Measurements from ENCODE around the gene DNMT3A. TPM values are rescaled to one million over a fixed set of nuclear protein-coding genes. Genes with fewer than 3 reads are reported as not detected.

Gene DNMT3A
- total RNA-seq, 4 donors from 2014 or later, result 5.9 to 14.1 (median 8.0) TPM

DNA sequence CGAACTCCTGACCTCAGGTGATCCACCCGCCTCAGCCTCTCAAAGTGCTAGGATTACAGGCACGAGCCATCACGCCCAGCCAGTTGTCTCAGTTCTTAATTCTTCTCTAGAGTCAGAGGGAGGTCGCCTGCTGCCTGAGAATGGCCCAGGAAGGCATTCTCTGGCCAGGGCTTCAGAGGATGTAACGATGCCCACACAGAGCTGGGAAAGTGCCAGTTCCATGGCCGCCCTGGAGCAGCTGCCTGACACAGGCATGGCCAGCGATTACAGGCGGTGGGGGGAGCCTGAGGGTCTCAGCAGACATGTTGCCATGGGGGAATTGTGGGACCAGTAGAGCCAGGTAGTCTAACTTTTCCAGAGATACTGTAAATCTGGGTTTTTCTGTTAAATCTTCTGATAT, 25.6 kb upstream of the DNMT3A start:
- Histone ChIP-seq H3K9me3 (no peaks in the 10 kb centered on the region), H3K4me1 (peaks cover 2 to 3% of the 10 kb centered on the region in 2 donors), H3K4me3 (no peak overlapping the region), H3K36me3 (no peaks in the 10 kb centered on the region), H3K27ac (no peak overlapping the region), H3K27me3 (no peaks in the 10 kb centered on the region)
- in situ Hi-C loops (cut with MboI; ENCODE audit: low sequenced_read_pairs in 4 of 4) (no loop called here), intact Hi-C loops (cut with DNase I; ENCODE audit: low total_unique reads) (no loop called here)
- no peak for ATAC-seq
- DNase-seq, result no peak
- TF ChIP-seq, protein P1, sequence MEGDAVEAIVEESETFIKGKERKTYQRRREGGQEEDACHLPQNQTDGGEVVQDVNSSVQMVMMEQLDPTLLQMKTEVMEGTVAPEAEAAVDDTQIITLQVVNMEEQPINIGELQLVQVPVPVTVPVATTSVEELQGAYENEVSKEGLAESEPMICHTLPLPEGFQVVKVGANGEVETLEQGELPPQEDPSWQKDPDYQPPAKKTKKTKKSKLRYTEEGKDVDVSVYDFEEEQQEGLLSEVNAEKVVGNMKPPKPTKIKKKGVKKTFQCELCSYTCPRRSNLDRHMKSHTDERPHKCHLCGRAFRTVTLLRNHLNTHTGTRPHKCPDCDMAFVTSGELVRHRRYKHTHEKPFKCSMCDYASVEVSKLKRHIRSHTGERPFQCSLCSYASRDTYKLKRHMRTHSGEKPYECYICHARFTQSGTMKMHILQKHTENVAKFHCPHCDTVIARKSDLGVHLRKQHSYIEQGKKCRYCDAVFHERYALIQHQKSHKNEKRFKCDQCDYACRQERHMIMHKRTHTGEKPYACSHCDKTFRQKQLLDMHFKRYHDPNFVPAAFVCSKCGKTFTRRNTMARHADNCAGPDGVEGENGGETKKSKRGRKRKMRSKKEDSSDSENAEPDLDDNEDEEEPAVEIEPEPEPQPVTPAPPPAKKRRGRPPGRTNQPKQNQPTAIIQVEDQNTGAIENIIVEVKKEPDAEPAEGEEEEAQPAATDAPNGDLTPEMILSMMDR (IDR thresholded peaks at IDR 0.05 in 4 of 5, conservative IDR thresholded peaks at IDR 0.05 in 1 of 5), result no peak
- TF ChIP-seq POLR2A (IDR thresholded peaks at IDR 0.05), result no peak

DNA sequence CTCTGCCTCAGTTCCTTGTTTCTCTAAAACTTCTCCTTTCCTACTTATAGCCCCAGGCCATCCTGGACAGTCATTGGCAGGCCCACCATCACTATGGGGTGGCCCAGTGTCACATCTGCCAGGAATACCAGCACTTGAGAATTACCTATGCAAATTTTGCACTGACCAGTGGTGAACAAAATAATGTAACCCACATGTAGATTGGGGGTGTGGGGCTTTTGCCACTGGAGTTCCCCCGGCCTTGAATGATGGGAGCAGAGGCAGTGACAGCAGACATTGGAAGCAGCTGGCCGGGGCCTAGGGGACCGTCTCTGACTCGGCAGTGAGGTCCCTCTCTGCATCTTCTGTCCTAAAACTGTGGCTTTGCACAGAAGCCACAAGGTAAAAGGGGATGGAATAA, 24.9 kb upstream of the DNMT3A start:
- intact Hi-C loops (cut with DNase I; ENCODE audit: low total_unique reads), result no loop called here
- Histone ChIP-seq H3K9me3 (no peaks in the 10 kb centered on the region), H3K4me3 (no peak overlapping the region), H3K27ac (no peak overlapping the region), H3K4me1 (peaks cover 6% of the 10 kb centered on the region in 2 donors), H3K27me3 (no peaks in the 10 kb centered on the region), H3K36me3 (no peaks in the 10 kb centered on the region)
- in situ Hi-C loops (cut with MboI; ENCODE audit: low sequenced_read_pairs in 4 of 4), result no loop called here
- no peak for TF ChIP-seq POLR2A (IDR thresholded peaks at IDR 0.05)
- TF ChIP-seq, protein P1 (IDR thresholded peaks at IDR 0.05 in 4 of 5, conservative IDR thresholded peaks at IDR 0.05 in 1 of 5), result no peak
- ATAC-seq, result no peak
- DNase-seq, result no peak

DNA sequence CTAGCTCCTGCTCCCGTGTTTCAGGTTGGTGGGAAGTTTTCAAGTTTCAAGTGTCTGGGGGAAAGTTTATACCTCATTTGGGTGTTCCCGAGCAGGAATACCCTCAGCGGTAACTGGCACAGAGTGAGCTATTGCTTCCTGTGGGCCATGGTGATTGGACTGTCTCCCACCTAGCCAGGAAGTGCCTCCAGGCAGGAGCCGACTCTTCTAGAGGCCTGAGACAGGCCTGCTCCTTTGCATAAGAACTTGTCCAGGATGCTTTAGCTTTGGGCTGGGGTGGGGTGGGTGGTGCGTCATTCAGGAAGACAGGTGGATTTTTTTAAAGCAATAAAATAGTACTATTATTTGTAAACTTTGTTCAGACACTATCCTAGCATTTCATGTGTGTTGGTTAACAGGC, 23.5 kb upstream of the DNMT3A start:
- in situ Hi-C loops (cut with MboI; ENCODE audit: low sequenced_read_pairs in 4 of 4) (no loop called here), intact Hi-C loops (cut with DNase I; ENCODE audit: low total_unique reads) (no loop called here)
- no peak for DNase-seq

DNA sequence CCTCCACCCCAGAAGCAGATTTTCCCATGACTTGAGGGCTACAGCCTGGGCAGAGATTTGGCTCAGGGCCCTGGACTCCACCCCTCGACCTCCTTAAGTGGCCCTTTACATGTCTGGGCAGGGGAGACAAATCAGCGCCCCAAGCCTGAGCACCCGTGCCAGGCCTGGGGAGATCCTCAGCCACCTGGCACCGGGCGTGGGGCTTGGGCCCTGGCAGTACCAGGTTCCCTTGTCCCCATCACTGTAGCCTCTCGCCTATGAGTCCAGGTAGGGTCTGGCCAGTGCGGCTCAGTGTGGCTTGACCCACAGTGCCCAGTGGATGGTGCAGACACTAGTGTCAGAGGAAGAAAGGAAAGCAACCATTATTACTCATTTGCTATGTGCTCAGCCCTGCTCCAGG, 22.0 kb upstream of the DNMT3A start:
- no peaks in the 10 kb centered on the region for H3K9me3 ChIP-seq
- TF ChIP-seq, protein P1 (IDR thresholded peaks at IDR 0.05 in 4 of 5, conservative IDR thresholded peaks at IDR 0.05 in 1 of 5), result no peak
- no peak for TF ChIP-seq POLR2A (IDR thresholded peaks at IDR 0.05)
- no peaks in the 10 kb centered on the region for H3K27me3 ChIP-seq
- no peak for DNase-seq
- intact Hi-C loops (cut with DNase I; ENCODE audit: low total_unique reads) (no loop called here), in situ Hi-C loops (cut with MboI; ENCODE audit: low sequenced_read_pairs in 4 of 4) (no loop called here)
- peaks cover 6 to 7% of the 10 kb centered on the region in 2 donors for H3K4me1 ChIP-seq
- H3K4me3 ChIP-seq, result no peak overlapping the region
- no peak for ATAC-seq
- no peaks in the 10 kb centered on the region for H3K36me3 ChIP-seq
- H3K27ac ChIP-seq, result no peak overlapping the region

More for the DNA sequence above, 23.5 kb upstream of the DNMT3A start:
- ATAC-seq, result no peak
- Histone ChIP-seq H3K27ac (no peak overlapping the region), H3K4me3 (no peak overlapping the region), H3K27me3 (no peaks in the 10 kb centered on the region), H3K9me3 (no peaks in the 10 kb centered on the region), H3K4me1 (peaks cover 6 to 7% of the 10 kb centered on the region in 2 donors), H3K36me3 (no peaks in the 10 kb centered on the region)
- TF ChIP-seq POLR2A (IDR thresholded peaks at IDR 0.05), result no peak
- TF ChIP-seq, protein P1 (IDR thresholded peaks at IDR 0.05 in 4 of 5, conservative IDR thresholded peaks at IDR 0.05 in 1 of 5), result no peak
